ENCODE data around the gene AK5. TPM values are rescaled to one million over a fixed set of nuclear protein-coding genes. Genes with fewer than 3 reads are reported as not detected.

The AK5 gene
- total and polyA plus RNA-seq, 12 donors: 0.25 to 1.7 (median 0.87) TPM

DNA sequence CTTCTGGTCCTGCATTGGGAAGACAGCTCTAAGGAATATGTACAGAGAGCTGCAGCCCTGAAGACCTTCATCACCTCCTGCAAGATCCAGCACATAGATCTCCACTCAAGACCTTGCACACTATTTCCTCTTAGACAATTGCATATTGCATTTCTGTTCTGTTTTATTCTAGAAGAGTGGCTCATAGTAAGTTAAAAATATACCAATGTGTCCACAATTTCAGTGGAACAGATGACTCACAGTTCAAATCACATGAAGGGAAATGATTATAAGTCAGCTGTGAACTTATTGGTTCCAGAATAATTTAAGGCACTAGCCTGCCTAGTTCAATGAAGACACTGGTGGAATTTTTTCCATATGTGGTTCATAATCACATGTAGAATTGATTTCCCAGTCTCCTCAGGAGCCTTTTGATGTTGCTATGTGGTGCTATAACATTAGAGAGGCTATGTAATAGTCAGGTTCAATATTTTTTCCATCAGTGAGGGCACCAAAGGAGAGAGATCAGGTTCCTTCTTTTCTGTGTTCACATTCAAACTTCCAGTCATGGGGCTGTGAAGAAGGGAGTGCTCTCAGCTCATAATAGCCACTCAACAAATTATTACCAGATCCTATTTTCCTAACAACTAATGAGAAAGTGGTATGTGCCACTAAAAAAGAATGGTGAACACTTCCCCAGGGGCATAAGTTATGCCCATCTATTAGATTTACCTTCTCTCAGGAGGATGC, 9.8 kb upstream of the AK5 start:
- no peaks in the 10 kb centered on the region for H3K4me1 ChIP-seq
- TF ChIP-seq, protein P1, sequence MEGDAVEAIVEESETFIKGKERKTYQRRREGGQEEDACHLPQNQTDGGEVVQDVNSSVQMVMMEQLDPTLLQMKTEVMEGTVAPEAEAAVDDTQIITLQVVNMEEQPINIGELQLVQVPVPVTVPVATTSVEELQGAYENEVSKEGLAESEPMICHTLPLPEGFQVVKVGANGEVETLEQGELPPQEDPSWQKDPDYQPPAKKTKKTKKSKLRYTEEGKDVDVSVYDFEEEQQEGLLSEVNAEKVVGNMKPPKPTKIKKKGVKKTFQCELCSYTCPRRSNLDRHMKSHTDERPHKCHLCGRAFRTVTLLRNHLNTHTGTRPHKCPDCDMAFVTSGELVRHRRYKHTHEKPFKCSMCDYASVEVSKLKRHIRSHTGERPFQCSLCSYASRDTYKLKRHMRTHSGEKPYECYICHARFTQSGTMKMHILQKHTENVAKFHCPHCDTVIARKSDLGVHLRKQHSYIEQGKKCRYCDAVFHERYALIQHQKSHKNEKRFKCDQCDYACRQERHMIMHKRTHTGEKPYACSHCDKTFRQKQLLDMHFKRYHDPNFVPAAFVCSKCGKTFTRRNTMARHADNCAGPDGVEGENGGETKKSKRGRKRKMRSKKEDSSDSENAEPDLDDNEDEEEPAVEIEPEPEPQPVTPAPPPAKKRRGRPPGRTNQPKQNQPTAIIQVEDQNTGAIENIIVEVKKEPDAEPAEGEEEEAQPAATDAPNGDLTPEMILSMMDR (IDR thresholded peaks at IDR 0.05): no peak
- intact Hi-C loops (cut with DNase I): no loop called here

DNA sequence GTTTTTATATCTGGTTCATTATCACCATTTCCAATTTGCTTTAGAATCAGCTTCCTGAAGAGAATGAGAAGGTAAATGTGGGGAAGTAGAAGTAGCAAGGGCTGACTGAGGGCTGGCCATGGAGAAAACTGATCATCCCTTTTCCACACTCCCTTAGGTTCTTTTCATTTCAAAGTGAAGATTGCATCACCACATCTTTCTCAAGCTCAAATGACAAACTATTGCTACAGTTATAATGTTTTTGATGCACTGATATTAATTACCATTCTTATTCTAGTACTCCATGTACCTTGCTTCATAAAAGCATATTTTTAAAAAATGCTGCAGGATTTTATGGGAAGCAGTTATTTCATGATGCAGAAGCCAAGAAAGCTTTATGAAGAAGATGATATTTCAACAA, 7.9 kb upstream of the AK5 start:
- Histone ChIP-seq H3K4me1 (no peaks in the 10 kb centered on the region), H3K9me3 (no peaks in the 10 kb centered on the region), H3K27ac (no peak overlapping the region), H3K36me3 (no peaks in the 10 kb centered on the region), H3K27me3 (peaks cover 0 to 26% (median 4%) of the 10 kb centered on the region in 7 donors), H3K4me3 (no peak overlapping the region)
- TF ChIP-seq, protein P1 (IDR thresholded peaks at IDR 0.05): no peak
- intact Hi-C loops (cut with DNase I): no loop called here
- DNase-seq (no peak), ATAC-seq (no peak)

More for the DNA sequence above, 9.8 kb upstream of the AK5 start:
- Histone ChIP-seq H3K9me3 (no peaks in the 10 kb centered on the region), H3K36me3 (no peaks in the 10 kb centered on the region), H3K27ac (no peak overlapping the region), H3K4me3 (no peak overlapping the region), H3K27me3 (peaks cover 0 to 26% (median 4%) of the 10 kb centered on the region in 7 donors)
- no peak for DNase-seq
- ATAC-seq: no peak

DNA sequence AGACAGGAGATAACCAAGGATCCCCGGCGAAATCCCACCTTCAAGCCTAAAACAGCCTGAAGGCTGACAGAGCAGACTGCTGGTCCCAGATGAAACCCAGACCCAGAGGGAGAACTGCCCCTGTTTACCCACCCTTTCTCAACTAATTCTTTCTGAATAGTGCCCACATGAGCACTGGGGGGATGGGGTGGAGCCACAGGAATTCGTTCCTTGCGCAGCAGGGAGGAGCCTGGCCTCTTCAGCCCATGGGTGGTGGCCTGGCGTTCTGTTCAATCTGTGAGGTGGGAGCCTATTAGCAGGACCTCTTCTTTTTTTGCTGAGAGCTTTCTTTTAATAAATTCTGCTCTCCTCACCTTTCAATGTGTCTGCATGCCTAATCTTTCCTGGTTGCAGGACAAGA, 6.6 kb upstream of the AK5 start:
- intact Hi-C loops (cut with DNase I): no loop called here
- ATAC-seq (no peak), DNase-seq (no peak)
- TF ChIP-seq, protein P1 (IDR thresholded peaks at IDR 0.05): no peak
- peaks cover 0 to 34% (median 9%) of the 10 kb centered on the region in 7 donors for H3K27me3 ChIP-seq
- no peaks in the 10 kb centered on the region for H3K9me3 ChIP-seq
- WGBS, 2 donors: 46 to 47% methylated on average over 5 of the region's 5 CpGs
- H3K4me1 ChIP-seq: no peaks in the 10 kb centered on the region
- no peak overlapping the region for H3K27ac ChIP-seq
- H3K36me3 ChIP-seq: no peaks in the 10 kb centered on the region
- no peak overlapping the region for H3K4me3 ChIP-seq

DNA sequence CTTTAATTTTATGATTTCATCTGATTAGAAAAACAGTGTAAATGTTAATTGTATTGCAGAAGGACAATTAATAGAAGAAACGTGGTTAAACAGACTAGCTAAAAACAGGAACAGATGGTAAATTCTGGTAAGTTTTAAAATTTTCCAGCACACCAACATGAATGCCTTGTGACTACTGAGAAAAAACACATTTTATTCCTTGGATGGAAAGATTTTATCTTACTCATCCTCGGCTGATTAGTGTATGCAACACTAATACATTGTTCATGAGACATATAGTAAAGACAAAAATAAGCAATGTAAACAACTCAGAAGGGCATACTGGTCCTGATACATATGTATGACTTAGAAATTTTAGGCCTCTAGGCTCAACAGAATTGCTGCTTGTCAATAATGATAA, 4.9 kb upstream of the AK5 start:
- Histone ChIP-seq H3K4me1 (peaks cover 0 to 5% (median 0%) of the 10 kb centered on the region in 9 donors), H3K27ac (no peak overlapping the region), H3K36me3 (no peaks in the 10 kb centered on the region), H3K9me3 (no peaks in the 10 kb centered on the region), H3K4me3 (no peak overlapping the region), H3K27me3 (peaks cover 0 to 52% (median 24%) of the 10 kb centered on the region in 7 donors)
- DNase-seq: no peak
- WGBS, 2 donors: 63 to 81% methylated on average over 2 of the region's 2 CpGs
- TF ChIP-seq, protein P1 (IDR thresholded peaks at IDR 0.05): no peak
- no peak for ATAC-seq
- intact Hi-C loops (cut with DNase I): no loop called here
